ENCODE measurements around the gene SOHLH1. TPM values are rescaled to one million over a fixed set of nuclear protein-coding genes. Genes with fewer than 3 reads are reported as not detected.

Gene SOHLH1
- polyA plus RNA-seq, 1 of the 3 experiments (the other 2 are of a cell fraction) = not detected

- Histone ChIP-seq H3K4me1 (ENCODE audit: control insufficient read depth in 1 of 2, insufficient read depth in 2 of 2, low read depth in 1 of 2, low read length in 1 of 2) (no peaks in the 10 kb centered on the region), H3K9me3 (no peaks in the 10 kb centered on the region), H3K79me2 (ENCODE audit: insufficient read depth) (no peaks in the 10 kb centered on the region), H3K9ac (no peak overlapping the region), H3K9me2 (no peaks in the 10 kb centered on the region), H4K20me1 (ENCODE audit: insufficient read depth) (no peaks in the 10 kb centered on the region), H3K4me3 (ENCODE audit: low read depth in 2 of 2, low read length in 1 of 2) (no peak overlapping the region), H3F3A (replicated peaks; ENCODE audit: insufficient read depth) (no peaks in the 10 kb centered on the region), H2AFZ (ENCODE audit: low read depth) (no peak overlapping the region), H3K36me3 (replicated peaks in 1 of 2; ENCODE audit: control insufficient read depth in 1 of 2, insufficient read depth in 2 of 2, low read length in 1 of 2) (no peaks in the 10 kb centered on the region), H3K4me2 (no peak overlapping the region), H3K27me3 (ENCODE audit: insufficient read depth) (no peaks in the 10 kb centered on the region), H3K27ac (ENCODE audit: low read depth in 2 of 2, low read length in 1 of 2) (no peak overlapping the region)
- DNase-seq = no peak
- CTCF ChIA-PET = no interaction called here
- no peak for TF ChIP-seq GABPA (IDR thresholded peaks at IDR 0.05; ENCODE audit: low read depth)
- TF ChIP-seq TAF1 (IDR thresholded peaks at IDR 0.05; ENCODE audit: borderline replicate concordance, low read depth, low read length) = no peak
- no peak for TF ChIP-seq USF1 (IDR thresholded peaks at IDR 0.05; ENCODE audit: borderline replicate concordance, low read depth)
- TF ChIP-seq MAX (IDR thresholded peaks at IDR 0.05; ENCODE audit: low read depth) = no peak
- POLR2A ChIA-PET = no interaction called here
- 55% methylated on average over 6 of the region's 16 CpGs for WGBS (ENCODE audit: low lambda C conversion rate)
Observed at GRCh38 chr9:135748676-135749075, 49.4 kb upstream of the SOHLH1 start.

GRCh38 chr9:135747311-135747710 is 48.0 kb upstream of the SOHLH1 start:
- Histone ChIP-seq H3K9me3 (no peaks in the 10 kb centered on the region), H3F3A (replicated peaks; ENCODE audit: insufficient read depth) (no peaks in the 10 kb centered on the region), H4K20me1 (ENCODE audit: insufficient read depth) (no peaks in the 10 kb centered on the region), H3K27me3 (ENCODE audit: insufficient read depth) (no peaks in the 10 kb centered on the region), H3K4me3 (ENCODE audit: low read depth in 2 of 2, low read length in 1 of 2) (no peak overlapping the region), H3K4me1 (ENCODE audit: control insufficient read depth in 1 of 2, insufficient read depth in 2 of 2, low read depth in 1 of 2, low read length in 1 of 2) (no peaks in the 10 kb centered on the region), H3K27ac (ENCODE audit: low read depth in 2 of 2, low read length in 1 of 2) (no peak overlapping the region), H2AFZ (ENCODE audit: low read depth) (no peak overlapping the region), H3K79me2 (ENCODE audit: insufficient read depth) (no peaks in the 10 kb centered on the region), H3K4me2 (no peak overlapping the region), H3K9ac (no peak overlapping the region), H3K9me2 (no peaks in the 10 kb centered on the region), H3K36me3 (replicated peaks in 1 of 2; ENCODE audit: control insufficient read depth in 1 of 2, insufficient read depth in 2 of 2, low read length in 1 of 2) (no peaks in the 10 kb centered on the region)
- no peak for TF ChIP-seq EZH2phosphoT487 (IDR thresholded peaks at IDR 0.05; ENCODE audit: borderline replicate concordance, low read depth)
- TF ChIP-seq ELF1 (IDR thresholded peaks at IDR 0.05) = no peak
- no peak for TF ChIP-seq YY1 (IDR thresholded peaks at IDR 0.05; ENCODE audit: low read depth)
- no peak for TF ChIP-seq FOXJ3 (CRISPR knock-in tag; IDR thresholded peaks at IDR 0.05)
- TF ChIP-seq RFX5 (IDR thresholded peaks at IDR 0.05; ENCODE audit: low read length) = no peak
- CTCF ChIA-PET = interaction anchor here (1.1 kb wide), 1 partner anchor 27 kb away, joined by 3 read pairs; no protein-coding TSS in a partner anchor
- DNase-seq = no peak
- POLR2A ChIA-PET = no interaction called here
- 71% methylated on average over 12 of the region's 13 CpGs for WGBS (ENCODE audit: low lambda C conversion rate)

GRCh38 chr9:135746565-135746964 is 47.3 kb upstream of the SOHLH1 start:
- no peaks in the 10 kb centered on the region for H3K9me3 ChIP-seq
- WGBS (ENCODE audit: low lambda C conversion rate) = 77% methylated on average over 6 of the region's 9 CpGs
- H3F3A ChIP-seq (replicated peaks; ENCODE audit: insufficient read depth) = no peaks in the 10 kb centered on the region
- H3K27ac ChIP-seq (ENCODE audit: low read depth in 2 of 2, low read length in 1 of 2) = no peak overlapping the region
- H3K9me2 ChIP-seq = no peaks in the 10 kb centered on the region
- no peak for DNase-seq
- no peaks in the 10 kb centered on the region for H3K27me3 ChIP-seq (ENCODE audit: insufficient read depth)
- H3K36me3 ChIP-seq (replicated peaks in 1 of 2; ENCODE audit: control insufficient read depth in 1 of 2, insufficient read depth in 2 of 2, low read length in 1 of 2) = no peaks in the 10 kb centered on the region
- ChIA-PET CTCF (no interaction called here), POLR2A (interaction anchor here (0.5 kb wide), 1 partner anchor 33 kb away, joined by 3 read pairs; no protein-coding TSS in a partner anchor)
- H3K9ac ChIP-seq = no peak overlapping the region
- no peak overlapping the region for H3K4me3 ChIP-seq (ENCODE audit: low read depth in 2 of 2, low read length in 1 of 2)
- H2AFZ ChIP-seq (ENCODE audit: low read depth) = no peak overlapping the region
- no peaks in the 10 kb centered on the region for H3K79me2 ChIP-seq (ENCODE audit: insufficient read depth)
- no peak overlapping the region for H3K4me2 ChIP-seq
- H4K20me1 ChIP-seq (ENCODE audit: insufficient read depth) = no peaks in the 10 kb centered on the region
- H3K4me1 ChIP-seq (ENCODE audit: control insufficient read depth in 1 of 2, insufficient read depth in 2 of 2, low read depth in 1 of 2, low read length in 1 of 2) = no peaks in the 10 kb centered on the region
- TF ChIP-seq TAF1 (IDR thresholded peaks at IDR 0.05; ENCODE audit: borderline replicate concordance, low read depth, low read length) (no peak), CTCF (IDR thresholded peaks at IDR 0.05) (no peak), SIN3A (IDR thresholded peaks at IDR 0.05; ENCODE audit: borderline replicate concordance, low read depth, low read length) (no peak), EP300 (IDR thresholded peaks at IDR 0.05; ENCODE audit: borderline replicate concordance in 1 of 2, low read depth in 1 of 2, low read length in 1 of 2) (no peak), EZH2phosphoT487 (IDR thresholded peaks at IDR 0.05; ENCODE audit: borderline replicate concordance, low read depth) (no peak), IRF3 (IDR thresholded peaks at IDR 0.05; ENCODE audit: low read depth, low read length) (no peak), FOSL2 (IDR thresholded peaks at IDR 0.05; ENCODE audit: borderline replicate concordance, low read depth) (no peak), FOXJ3 (CRISPR knock-in tag; IDR thresholded peaks at IDR 0.05) (no peak), RCOR1 (IDR thresholded peaks at IDR 0.05; ENCODE audit: low read length) (no peak), NFIC (IDR thresholded peaks at IDR 0.05; ENCODE audit: borderline replicate concordance) (no peak), POLR2AphosphoS5 (IDR thresholded peaks at IDR 0.05; ENCODE audit: low read depth, low read length) (no peak)

Data from SK-N-SH (cell line).